Activated T-helper 1 cell treated with anti-CD3 and anti-CD28 coated beads, Interleukin-12 subunit alpha, Interleukin-12 subunit beta, Interleukin-2, Interleukin-4 antibody, amounts not matched to agents 30 ng/mL and 10 ng/mL and 1 ng/mL, durations not matched to agents 14 hours and 24 hours and 36 hours (primary cell): ENCODE results near the gene OR6C70. TPM values are rescaled to one million over a fixed set of nuclear protein-coding genes. Genes with fewer than 3 reads are reported as not detected.
"Not testable (repeated sequence)": the region's sequence is repeated elsewhere in the genome, so short reads cannot be mapped to it uniquely, and the experiment has no call there.

Source experiments
- DNase-seq: peaks from one replicate; pipeline ENCODE4 v3.0.0; 2021; ENCODE audit warnings: low spot score
- H3K27ac Mint-ChIP-seq: one replicate; pipeline ENCODE4 v1.8.0; 2021; ENCODE audit warnings: mild to moderate bottlenecking, mixed read lengths
- H3K27me3 Mint-ChIP-seq: one replicate; pipeline ENCODE4 v1.8.0; 2022; ENCODE audit warnings: mild to moderate bottlenecking, moderate library complexity, mixed read lengths; ENCODE audit not compliant: insufficient read depth
- H3K36me3 Mint-ChIP-seq: one replicate; pipeline ENCODE4 v1.8.0; 2021; ENCODE audit warnings: low read depth, mixed read lengths
- H3K4me1 Mint-ChIP-seq: one replicate; pipeline ENCODE4 v1.8.0; 2021; ENCODE audit warnings: low read depth, mixed read lengths
- H3K4me3 Mint-ChIP-seq: one replicate; pipeline ENCODE4 v1.8.0; 2021; ENCODE audit warnings: mild to moderate bottlenecking, moderate library complexity, mixed read lengths
- H3K9me3 Mint-ChIP-seq: one replicate; pipeline ENCODE4 v1.8.0; 2021; ENCODE audit warnings: mixed read lengths
- intact Hi-C: fragments of 100-400 bp; cut with micrococcal nuclease; formaldehyde crosslinking; loops from one replicate; pipeline ENCODE4 v1.15.1; 2024
- total RNA-seq: library from RNA; stranded (reverse); gene quantifications from 2 replicates; pipeline ENCODE4 v1.2.3, GENCODE V29; 2022

OR6C70 gene
- not detected in 2 replicates for total RNA-seq

DNA sequence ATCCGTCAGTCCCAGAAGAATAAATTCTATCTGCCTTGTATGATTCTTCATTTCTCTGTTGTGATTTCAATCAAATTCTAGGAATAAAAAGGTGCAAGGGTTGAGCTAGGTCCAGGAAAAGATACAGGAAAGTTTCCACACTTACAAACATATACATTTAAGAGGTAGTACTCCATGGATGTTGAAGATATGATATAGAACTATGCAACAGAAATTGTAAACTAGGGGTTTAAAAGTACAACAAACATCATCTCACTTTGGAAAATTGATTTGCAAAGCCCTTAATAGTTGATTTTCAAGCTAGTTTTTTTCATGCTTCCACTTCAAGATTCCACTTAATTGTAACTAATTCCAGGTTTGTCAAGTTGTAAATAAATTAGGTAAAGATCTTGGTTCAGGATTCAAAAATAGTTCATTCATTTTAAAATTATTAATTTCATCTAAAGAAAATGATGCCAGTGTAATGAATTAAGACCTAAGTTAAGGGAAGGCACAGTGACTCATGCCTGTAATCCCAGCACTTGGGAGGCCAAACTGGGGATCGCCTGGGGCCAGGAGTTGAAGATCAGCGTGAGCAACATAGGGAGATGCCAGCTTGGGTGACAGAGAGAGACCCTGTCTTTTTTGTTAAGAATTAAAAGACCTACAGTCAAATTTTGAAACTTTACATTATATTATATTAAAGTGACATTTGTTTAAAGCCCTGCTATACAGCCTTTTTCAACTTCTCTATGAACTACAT lies at the start of gene OR6C70:
TSS of gene OR6C70 (minus strand) at position 51 of the 742 bp plus-strand sequence. CDS start at position 51, 0 bp downstream.
- no peak for DNase-seq
- no peaks in the 10 kb centered on the region for H3K36me3 Mint-ChIP-seq
- no peaks in the 10 kb centered on the region for H3K4me1 Mint-ChIP-seq
- intact Hi-C loops = no loop called here
- no peak within 1 kb of the TSS for H3K27ac Mint-ChIP-seq
- H3K4me3 Mint-ChIP-seq = no peak within 1 kb of the TSS
- peaks cover 3% of the 10 kb centered on the region for H3K27me3 Mint-ChIP-seq
- no peaks in the 10 kb centered on the region for H3K9me3 Mint-ChIP-seq

DNA sequence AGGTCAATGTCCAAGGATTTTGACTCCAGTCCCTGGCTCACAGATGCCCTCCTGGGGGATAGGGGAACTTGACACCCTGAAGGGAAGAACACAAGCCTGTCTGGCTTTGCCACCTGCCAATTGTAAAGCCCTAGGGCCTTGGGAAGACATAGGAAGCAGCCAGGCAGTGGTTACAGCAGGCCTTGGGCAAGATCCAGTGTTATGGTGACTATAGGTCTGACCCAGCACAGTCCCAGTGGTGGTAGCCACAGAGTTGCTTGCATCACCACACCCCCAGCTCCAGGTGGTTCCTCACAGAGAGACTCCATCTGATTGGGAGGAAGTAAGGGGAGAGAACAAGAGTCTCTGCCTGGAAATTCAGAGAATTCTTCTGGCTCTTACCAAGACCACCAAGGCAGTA lies 46.5 kb upstream of the OR6C70 start:
- no peak for DNase-seq
- H3K27me3 Mint-ChIP-seq = peaks cover 2% of the 10 kb centered on the region
- H3K9me3 Mint-ChIP-seq = no peaks in the 10 kb centered on the region
- intact Hi-C loops = no loop called here
- no peaks in the 10 kb centered on the region for H3K4me1 Mint-ChIP-seq
- H3K4me3 Mint-ChIP-seq = no peak overlapping the region
- H3K27ac Mint-ChIP-seq = no peak overlapping the region
- no peaks in the 10 kb centered on the region for H3K36me3 Mint-ChIP-seq

DNA sequence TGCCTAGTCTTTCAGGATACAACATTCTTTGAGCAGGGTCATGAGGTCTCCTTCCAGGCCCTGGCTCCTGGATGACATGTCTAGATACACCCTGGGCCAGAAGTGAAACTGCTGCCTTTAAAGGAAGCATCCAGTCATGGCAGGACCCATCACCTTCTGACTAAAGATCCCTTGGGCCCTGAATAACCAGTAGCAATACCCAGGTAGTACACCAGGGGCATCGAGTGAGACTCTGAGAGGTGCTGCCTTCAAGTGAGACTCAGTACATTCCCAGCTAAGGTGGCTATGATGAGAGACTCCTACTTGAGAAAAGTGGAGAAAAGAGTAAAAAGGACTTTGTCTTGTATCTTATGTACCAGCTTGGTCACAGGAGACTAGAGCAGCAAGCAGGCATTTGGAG lies 45.8 kb upstream of the OR6C70 start:
- Mint-ChIP-seq H3K27ac (no peak overlapping the region), H3K9me3 (no peaks in the 10 kb centered on the region), H3K4me1 (no peaks in the 10 kb centered on the region), H3K4me3 (no peak overlapping the region), H3K36me3 (no peaks in the 10 kb centered on the region), H3K27me3 (peaks cover 2% of the 10 kb centered on the region)
- intact Hi-C loops = no loop called here
- DNase-seq = no peak

DNA sequence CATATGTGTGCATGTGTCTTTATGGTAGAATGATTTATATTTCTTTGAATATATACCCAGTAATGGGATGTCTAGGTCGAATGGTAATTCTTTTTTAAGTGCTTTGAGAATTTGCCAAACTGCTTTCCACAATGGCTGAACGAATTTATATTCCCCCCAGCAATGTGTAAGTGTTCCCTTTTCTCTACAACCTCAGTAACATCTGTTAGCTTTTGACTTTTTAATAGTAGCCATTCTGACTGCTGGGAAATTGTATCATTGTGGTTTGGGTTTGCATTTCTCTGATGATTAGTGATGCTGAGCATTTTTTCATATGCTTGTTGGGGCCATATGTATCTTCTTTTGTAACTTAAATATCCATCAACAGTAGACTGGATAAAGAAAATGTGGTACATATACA lies 31.7 kb upstream of the OR6C70 start:
- Mint-ChIP-seq H3K4me3 (no peak overlapping the region), H3K27me3 (peaks cover 4% of the 10 kb centered on the region), H3K36me3 (no peaks in the 10 kb centered on the region), H3K9me3 (no peaks in the 10 kb centered on the region), H3K4me1 (no peaks in the 10 kb centered on the region), H3K27ac (no peak overlapping the region)
- intact Hi-C loops = no loop called here
- no peak for DNase-seq

DNA sequence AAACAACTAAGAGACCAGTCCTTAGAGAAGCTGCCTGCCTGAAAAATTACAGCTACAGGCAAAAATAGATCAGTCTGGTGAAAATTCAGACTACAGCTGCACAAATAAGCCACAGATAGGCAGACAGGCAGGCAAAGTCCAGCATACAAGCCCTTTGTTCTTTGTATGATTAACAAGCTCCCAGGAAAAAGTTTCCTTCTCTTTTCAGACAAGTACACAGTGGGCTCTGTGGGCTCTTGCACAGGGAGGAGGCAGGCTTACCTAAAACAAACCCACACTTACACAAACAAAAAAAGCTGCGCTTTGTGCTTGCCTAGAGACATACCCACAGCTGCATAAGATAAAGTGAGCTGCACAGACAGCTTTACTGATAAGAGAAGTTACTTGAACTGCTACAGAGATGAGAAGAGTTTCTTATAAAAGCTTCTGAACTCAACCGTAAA lies 29.9 kb upstream of the OR6C70 start:
- no peak for DNase-seq
- no peaks in the 10 kb centered on the region for H3K9me3 Mint-ChIP-seq
- H3K4me3 Mint-ChIP-seq = no peak overlapping the region
- no peaks in the 10 kb centered on the region for H3K36me3 Mint-ChIP-seq
- peaks cover 6% of the 10 kb centered on the region for H3K27me3 Mint-ChIP-seq
- no peak overlapping the region for H3K27ac Mint-ChIP-seq
- intact Hi-C loops = no loop called here
- no peaks in the 10 kb centered on the region for H3K4me1 Mint-ChIP-seq

DNA sequence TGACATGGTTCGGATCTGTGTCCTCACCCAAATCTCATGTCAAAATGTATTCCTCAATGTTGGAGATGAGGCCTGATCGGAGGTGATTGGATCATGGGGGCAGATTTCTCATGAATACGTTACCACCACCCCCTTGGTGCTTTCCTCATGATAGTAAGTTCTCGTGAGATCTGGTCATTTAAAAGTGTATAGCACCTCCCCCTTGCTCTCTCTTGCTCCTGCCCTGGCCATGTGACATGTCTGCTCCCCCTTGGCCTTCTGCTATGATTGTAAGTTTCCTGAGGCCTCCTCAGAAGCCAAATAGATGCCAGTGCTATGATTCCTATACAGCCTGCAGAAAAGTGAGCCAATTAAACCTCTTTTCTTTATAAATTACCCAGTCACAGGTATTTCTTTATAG lies 29.3 kb upstream of the OR6C70 start:
- Mint-ChIP-seq H3K27ac (no peak overlapping the region), H3K27me3 (peaks cover 6% of the 10 kb centered on the region), H3K4me3 (no peak overlapping the region), H3K9me3 (no peaks in the 10 kb centered on the region), H3K36me3 (no peaks in the 10 kb centered on the region), H3K4me1 (no peaks in the 10 kb centered on the region)
- intact Hi-C loops = no loop called here
- no peak for DNase-seq

DNA sequence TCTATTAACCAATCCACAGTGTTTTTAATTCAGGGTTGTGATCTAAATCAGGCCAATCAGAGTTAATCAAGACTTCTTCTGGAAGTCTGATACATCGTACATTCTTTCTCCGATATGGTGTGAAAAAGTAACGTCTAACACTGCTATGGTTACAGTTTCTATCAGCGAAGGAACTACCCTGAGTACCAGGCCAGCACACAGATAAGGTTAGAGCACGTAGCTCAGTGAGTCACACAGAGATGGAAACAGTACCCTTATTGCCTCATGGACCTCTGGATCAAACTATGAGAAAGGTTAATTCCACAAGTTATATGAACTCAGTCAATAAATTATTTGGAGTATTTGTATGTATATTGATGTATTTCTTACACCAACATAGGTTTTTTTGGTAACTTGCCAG lies 25.6 kb upstream of the OR6C70 start:
- intact Hi-C loops = no loop called here

DNA sequence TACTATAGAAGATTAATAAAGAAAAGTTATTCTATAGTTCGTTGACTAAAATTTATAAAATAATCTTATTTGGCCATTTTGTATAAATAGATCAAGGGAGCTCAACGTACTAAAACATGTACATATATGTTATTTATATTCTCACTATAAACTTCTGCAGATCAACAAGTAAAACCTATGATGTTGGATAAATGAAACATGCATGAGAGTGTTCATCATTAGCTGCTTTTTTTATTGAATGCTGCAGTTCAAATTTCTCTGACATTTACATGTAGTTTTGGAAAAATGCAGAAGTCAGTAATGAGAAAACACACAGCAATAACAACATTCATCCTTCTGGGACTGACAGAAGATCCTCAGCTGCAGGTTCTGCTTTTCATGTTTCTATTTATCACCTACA lies 22.1 kb upstream of the OR6C70 start, which contains the start of gene OR6C68:
TSS of gene OR6C68 (plus strand) at position 301 of the 400 bp plus-strand sequence. CDS start at position 301, 0 bp downstream.
- Mint-ChIP-seq H3K27me3 (peaks cover 3% of the 10 kb centered on the region), H3K9me3 (no peaks in the 10 kb centered on the region), H3K27ac (no peak within 1 kb of the TSS), H3K4me1 (no peaks in the 10 kb centered on the region), H3K4me3 (no peak within 1 kb of the TSS), H3K36me3 (no peaks in the 10 kb centered on the region)
- intact Hi-C loops = no loop called here
- no peak for DNase-seq

More for the DNA sequence above, 25.6 kb upstream of the OR6C70 start:
- no peak overlapping the region for H3K27ac Mint-ChIP-seq
- H3K4me1 Mint-ChIP-seq = no peaks in the 10 kb centered on the region
- DNase-seq = no peak
- H3K4me3 Mint-ChIP-seq = no peak overlapping the region
- H3K27me3 Mint-ChIP-seq = peaks cover 6% of the 10 kb centered on the region
- H3K36me3 Mint-ChIP-seq = no peaks in the 10 kb centered on the region
- no peaks in the 10 kb centered on the region for H3K9me3 Mint-ChIP-seq

DNA sequence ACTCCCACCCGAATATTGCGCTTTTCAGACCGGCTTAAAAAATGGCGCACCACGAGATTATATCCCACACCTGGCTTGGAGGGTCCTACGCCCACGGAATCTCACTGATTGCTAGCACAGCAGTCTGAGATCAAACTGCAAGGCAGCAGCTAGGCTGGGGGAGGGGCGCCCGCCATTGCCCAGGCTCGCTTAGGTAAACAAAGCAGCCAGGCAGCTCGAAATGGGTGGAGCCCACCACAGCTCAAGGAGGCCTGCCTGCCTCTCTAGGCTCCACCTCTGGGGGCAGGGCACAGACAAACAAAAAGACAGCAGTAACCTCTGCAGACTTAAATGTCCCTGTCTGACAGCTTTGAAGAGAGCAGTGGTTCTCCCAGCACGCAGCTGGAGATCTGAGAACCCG lies 14.3 kb upstream of the OR6C70 start:
- intact Hi-C loops, DNase-seq, H3K27ac Mint-ChIP-seq, H3K36me3 Mint-ChIP-seq, H3K4me1 Mint-ChIP-seq, H3K27me3 Mint-ChIP-seq, H3K4me3 Mint-ChIP-seq, H3K9me3 Mint-ChIP-seq: not testable (repeated sequence)

DNA sequence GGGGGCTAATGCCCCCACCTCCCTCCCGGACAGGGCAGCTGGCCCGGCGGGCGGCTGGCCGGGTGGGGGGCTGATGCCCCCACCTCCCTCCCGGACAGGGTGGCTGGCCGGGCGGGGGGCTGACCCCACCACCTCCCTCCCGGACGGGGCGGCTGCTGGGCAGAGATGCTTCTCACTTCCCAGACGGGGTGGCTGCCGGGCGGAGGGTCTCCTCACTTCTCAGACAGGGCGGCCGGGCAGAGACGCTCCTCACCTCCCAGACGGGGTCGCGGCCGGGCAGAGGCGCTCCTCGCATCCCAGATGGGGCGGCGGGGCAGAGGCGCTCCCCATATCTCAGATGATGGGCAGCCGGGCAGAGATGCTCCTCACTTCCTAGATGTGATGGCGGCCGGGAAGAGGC lies 9.2 kb upstream of the OR6C70 start:
- H3K4me3 Mint-ChIP-seq, H3K27ac Mint-ChIP-seq, intact Hi-C loops: not testable (repeated sequence)

DNA sequence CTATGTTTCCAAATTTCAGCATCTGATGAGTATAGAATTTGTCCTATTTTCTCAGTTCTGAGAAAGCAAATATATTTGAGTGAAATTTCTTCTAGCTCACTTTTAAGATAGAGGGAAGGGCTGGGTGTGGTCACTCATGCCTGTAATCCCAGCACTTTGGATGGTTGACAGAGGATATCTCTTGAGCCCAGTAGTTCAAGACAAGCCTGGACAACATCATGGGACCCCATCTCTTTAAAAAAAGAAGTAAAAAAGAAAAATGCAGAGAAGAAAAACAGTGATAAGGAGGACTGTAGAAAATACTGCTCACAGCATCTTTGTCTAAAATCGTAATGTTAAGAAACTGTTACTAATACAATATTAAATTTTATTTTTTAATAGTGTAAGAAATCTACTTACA lies 2.3 kb upstream of the OR6C70 start:
- no peak overlapping the region for H3K4me3 Mint-ChIP-seq
- intact Hi-C loops = no loop called here
- H3K9me3 Mint-ChIP-seq = no peaks in the 10 kb centered on the region
- no peak overlapping the region for H3K27ac Mint-ChIP-seq
- H3K36me3 Mint-ChIP-seq = no peaks in the 10 kb centered on the region
- peaks cover 3% of the 10 kb centered on the region for H3K27me3 Mint-ChIP-seq
- no peak for DNase-seq
- no peaks in the 10 kb centered on the region for H3K4me1 Mint-ChIP-seq

More for the DNA sequence above, 9.2 kb upstream of the OR6C70 start:
- not testable (repeated sequence) for H3K9me3 Mint-ChIP-seq, DNase-seq, H3K4me1 Mint-ChIP-seq, H3K27me3 Mint-ChIP-seq, H3K36me3 Mint-ChIP-seq

DNA sequence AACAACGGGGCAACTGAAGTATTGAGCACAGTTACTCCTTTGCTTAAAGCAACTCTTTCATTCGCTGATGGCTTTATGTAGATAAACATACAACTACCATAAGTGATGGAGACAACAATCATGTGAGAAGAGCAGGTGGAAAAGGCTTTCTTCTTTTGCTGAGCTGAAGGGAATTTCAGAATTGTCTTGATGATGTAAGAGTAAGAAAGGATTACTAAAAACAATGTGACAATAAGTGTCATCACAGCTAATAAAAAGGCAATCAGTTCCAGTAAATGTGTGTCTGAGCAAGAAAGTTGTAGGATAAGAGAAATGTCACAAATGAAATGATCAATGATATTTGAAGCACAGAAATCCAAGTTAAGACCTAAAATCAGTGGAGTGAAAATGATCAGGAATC lies 647 bp downstream of the OR6C70 start:
- H3K27me3 Mint-ChIP-seq = peaks cover 3% of the 10 kb centered on the region
- no peak overlapping the region for H3K4me3 Mint-ChIP-seq
- intact Hi-C loops = no loop called here
- H3K4me1 Mint-ChIP-seq = no peaks in the 10 kb centered on the region
- H3K36me3 Mint-ChIP-seq = no peaks in the 10 kb centered on the region
- DNase-seq = no peak
- H3K27ac Mint-ChIP-seq = no peak overlapping the region
- H3K9me3 Mint-ChIP-seq = no peaks in the 10 kb centered on the region

DNA sequence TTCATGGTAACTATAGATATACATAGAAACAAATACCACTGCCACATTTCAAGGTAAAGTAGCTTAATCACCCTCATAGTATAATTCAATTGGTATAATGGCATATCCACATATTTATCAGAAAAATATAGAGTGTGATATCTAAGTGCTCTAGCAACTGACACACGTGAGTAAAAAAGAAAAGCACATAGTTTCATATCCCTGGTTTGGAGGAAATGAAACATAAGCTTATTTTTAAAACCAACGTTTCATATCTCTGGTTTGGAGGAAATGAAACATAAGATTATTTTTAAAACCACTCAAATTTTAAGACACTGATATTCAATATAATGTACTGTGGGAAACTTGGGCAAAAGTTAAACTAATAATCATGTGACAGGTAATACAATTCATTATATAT lies 2.1 kb downstream of the OR6C70 start:
- H3K27me3 Mint-ChIP-seq = peaks cover 3% of the 10 kb centered on the region
- H3K4me3 Mint-ChIP-seq = no peak overlapping the region
- H3K36me3 Mint-ChIP-seq = no peaks in the 10 kb centered on the region
- no peaks in the 10 kb centered on the region for H3K4me1 Mint-ChIP-seq
- DNase-seq = no peak
- H3K9me3 Mint-ChIP-seq = no peaks in the 10 kb centered on the region
- no peak overlapping the region for H3K27ac Mint-ChIP-seq
- intact Hi-C loops = no loop called here

DNA sequence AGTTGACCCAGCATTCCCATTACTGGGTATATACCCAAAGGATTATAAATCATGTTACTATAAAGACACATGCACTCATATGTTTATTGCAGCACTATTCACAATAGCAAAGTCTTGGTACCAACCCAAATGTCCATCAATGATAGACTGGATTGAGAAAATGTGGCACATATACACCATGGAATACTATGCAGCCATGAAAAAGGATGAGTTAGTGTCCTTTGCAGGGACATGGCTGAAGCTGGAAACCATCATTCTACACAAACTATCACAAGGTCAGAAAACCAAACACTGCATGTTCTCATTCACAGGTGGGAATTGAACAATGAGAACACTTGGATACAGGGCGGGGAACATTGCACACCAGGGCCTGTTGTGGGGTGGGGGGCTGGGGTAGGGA lies 5.0 kb downstream of the OR6C70 start:
- not testable (repeated sequence) for H3K27ac Mint-ChIP-seq

More for the DNA sequence above, 5.0 kb downstream of the OR6C70 start:
- H3K4me1 Mint-ChIP-seq, H3K9me3 Mint-ChIP-seq, H3K4me3 Mint-ChIP-seq, H3K27me3 Mint-ChIP-seq, intact Hi-C loops, H3K36me3 Mint-ChIP-seq, DNase-seq: not testable (repeated sequence)
